ENCODE measurements around the gene KLHL5.
A peak's percentile ranks its signal among the peaks of the same experiment; 100 is the strongest.

- TF ChIP-seq EZH2phosphoT487 (IDR thresholded peaks at IDR 0.05; ENCODE audit: borderline replicate concordance) = no peak
- TF ChIP-seq, protein P1, sequence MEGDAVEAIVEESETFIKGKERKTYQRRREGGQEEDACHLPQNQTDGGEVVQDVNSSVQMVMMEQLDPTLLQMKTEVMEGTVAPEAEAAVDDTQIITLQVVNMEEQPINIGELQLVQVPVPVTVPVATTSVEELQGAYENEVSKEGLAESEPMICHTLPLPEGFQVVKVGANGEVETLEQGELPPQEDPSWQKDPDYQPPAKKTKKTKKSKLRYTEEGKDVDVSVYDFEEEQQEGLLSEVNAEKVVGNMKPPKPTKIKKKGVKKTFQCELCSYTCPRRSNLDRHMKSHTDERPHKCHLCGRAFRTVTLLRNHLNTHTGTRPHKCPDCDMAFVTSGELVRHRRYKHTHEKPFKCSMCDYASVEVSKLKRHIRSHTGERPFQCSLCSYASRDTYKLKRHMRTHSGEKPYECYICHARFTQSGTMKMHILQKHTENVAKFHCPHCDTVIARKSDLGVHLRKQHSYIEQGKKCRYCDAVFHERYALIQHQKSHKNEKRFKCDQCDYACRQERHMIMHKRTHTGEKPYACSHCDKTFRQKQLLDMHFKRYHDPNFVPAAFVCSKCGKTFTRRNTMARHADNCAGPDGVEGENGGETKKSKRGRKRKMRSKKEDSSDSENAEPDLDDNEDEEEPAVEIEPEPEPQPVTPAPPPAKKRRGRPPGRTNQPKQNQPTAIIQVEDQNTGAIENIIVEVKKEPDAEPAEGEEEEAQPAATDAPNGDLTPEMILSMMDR (conservative IDR thresholded peaks at IDR 0.05; ENCODE audit: low read length) = peak; percentile 38
Observed at GRCh38 chr4:39029752-39030694, 32.0 kb upstream of the KLHL5 start.

All from Loucy (cell line).